Liver (tissue), 10 donors: ENCODE measurements around the gene FITM2. TPM values are rescaled to one million over a fixed set of nuclear protein-coding genes. Genes with fewer than 3 reads are reported as not detected.

Experiments used
- DNase-seq: peaks from one replicate; pipeline ENCODE4 v3.0.0-alpha.2; 2017; ENCODE audit warnings: low spot score
- H3K27ac ChIP-seq, 2 donors: one replicate each; pipeline ENCODE4 v1.7.0; 2013; ENCODE audit warnings: inconsistent platforms in 2 of 2, low read length in 2 of 2, control low read depth in 1 of 2, low read depth in 1 of 2, mild to moderate bottlenecking in 1 of 2
- H3K27me3 ChIP-seq, 4 donors: one replicate each; pipeline versions ENCODE4 v1.6.1 to v1.7.0; 2013; ENCODE audit warnings: low read length in 3 of 4, inconsistent platforms in 1 of 4, mild to moderate bottlenecking in 1 of 4, moderate library complexity in 1 of 4; ENCODE audit not compliant: control insufficient read depth in 4 of 4, insufficient read depth in 4 of 4
- H3K36me3 ChIP-seq, 4 donors: one replicate each; pipeline versions ENCODE4 v1.6.1 to v1.7.0; 2013; ENCODE audit warnings: low read length in 3 of 4, mild to moderate bottlenecking in 3 of 4, low read depth in 1 of 4, moderate library complexity in 1 of 4; ENCODE audit not compliant: control insufficient read depth in 4 of 4, insufficient read depth in 3 of 4
- H3K4me1 ChIP-seq, 4 donors: one replicate each; pipeline versions ENCODE4 v1.6.1 to v1.7.0; 2013; ENCODE audit warnings: low read length in 3 of 4, mild to moderate bottlenecking in 3 of 4, moderate library complexity in 1 of 4; ENCODE audit not compliant: control insufficient read depth in 4 of 4, insufficient read depth in 4 of 4
- H3K4me3 ChIP-seq, 3 donors: one replicate each; pipeline versions ENCODE4 v1.6.1 to v1.7.0; 2013; ENCODE audit warnings: low read length in 3 of 3, control low read depth in 1 of 3, low read depth in 1 of 3, mild to moderate bottlenecking in 1 of 3
- H3K9ac ChIP-seq, 2 donors: one replicate each; pipeline ENCODE4 v1.7.0; 2013; ENCODE audit warnings: low read length in 2 of 2, mild to moderate bottlenecking in 2 of 2, moderate library complexity in 2 of 2, control low read depth in 1 of 2, low read depth in 1 of 2
- H3K9me3 ChIP-seq, 4 donors: one replicate each; pipeline versions ENCODE4 v1.6.1 to v1.7.0; 2013; ENCODE audit warnings: low read length in 3 of 4; ENCODE audit not compliant: control insufficient read depth in 4 of 4
- CTCF ChIP-seq: fragments of 150-350 bp; IDR thresholded peaks from 2 replicates; pipeline ENCODE4 v1.5.1; 2017; ENCODE audit warnings: improper control_type of control experiment, low read depth, low read length; ENCODE audit not compliant: missing input control
- EGR1 ChIP-seq, 2 donors: IDR thresholded peaks; 2 replicates each; pipeline ENCODE4 v1.6.1; 2016 to 2018; ENCODE audit warnings: antibody characterized with exemption in 2 of 2, low read depth in 2 of 2
- FOXA1 ChIP-seq: IDR thresholded peaks from 2 replicates; pipeline ENCODE4 v1.6.1; 2016; ENCODE audit warnings: antibody characterized with exemption
- GABPA ChIP-seq, 2 donors: IDR thresholded peaks in 1 of 2; conservative IDR thresholded peaks in 1 of 2; 2 replicates each; pipeline ENCODE4 v1.6.1; 2016; ENCODE audit warnings: antibody characterized with exemption in 2 of 2, mild to moderate bottlenecking in 1 of 2, moderate library complexity in 1 of 2
- HNF4A ChIP-seq, 2 donors: conservative IDR thresholded peaks; 2 replicates each; pipeline ENCODE4 v1.6.1; 2016; ENCODE audit warnings: antibody characterized with exemption in 2 of 2, mild to moderate bottlenecking in 2 of 2
- HNF4G ChIP-seq: IDR thresholded peaks from 2 replicates; pipeline ENCODE4 v1.6.1; 2016; ENCODE audit warnings: antibody characterized with exemption
- MAX ChIP-seq: IDR thresholded peaks from 2 replicates; pipeline ENCODE4 v1.6.1; 2016; ENCODE audit warnings: antibody characterized with exemption
- SP1 ChIP-seq: IDR thresholded peaks from 2 replicates; pipeline ENCODE4 v1.6.1; 2018; ENCODE audit warnings: antibody characterized with exemption, mild to moderate bottlenecking
- YY1 ChIP-seq: IDR thresholded peaks from 2 replicates; pipeline ENCODE4 v1.6.1; 2016; ENCODE audit warnings: antibody characterized with exemption, mild to moderate bottlenecking
- ZBTB33 ChIP-seq: IDR thresholded peaks from 2 replicates; pipeline ENCODE4 v1.6.1; 2016; ENCODE audit warnings: antibody characterized with exemption
- WGBS: extraction: QIAGEN DNeasy Blood & Tissue Kit; methylation state at CpG from one replicate; pipeline ENCODE4 v1.1.7; 2013; 5-methylcytosine and 5-hydroxymethylcytosine counted together
- polyA plus RNA-seq, 2 donors: library from polyadenylated mRNA; stranded (reverse) in 1 of 2; unstranded in 1 of 2; fragments of 200-250 nt in 1 of 2; fragments of >200 nt in 1 of 2; fragmentation: Nextera tagmentation in 1 of 2; extraction: Ambion mirVana in 1 of 2; gene quantifications; one replicate each; pipeline versions ENCODE4 v1.2.1 to v1.2.3, GENCODE V29; 2013 to 2015
- small RNA-seq: library from RNA; depleted of rRNA; stranded (forward); fragments of <200 nt; gene quantifications from one replicate; pipeline ENCODE3, GENCODE V24; 2014
- total RNA-seq, 2 donors: library from RNA; depleted of rRNA; stranded (reverse); fragments of >200 nt; gene quantifications; one replicate each; pipeline ENCODE4 v1.2.3, GENCODE V29; 2014
- donor health status: healthy.
- donor health status: healthy.
- donor health status: healthy.
- donor health status: healthy.
- donor health status: healthy.

FITM2 gene
- total and polyA plus RNA-seq, 4 donors: 3.3 to 9.9 (median 3.9) TPM

- TF ChIP-seq ZBTB33 (no peak), CTCF (no peak), EGR1 (IDR thresholded peaks at IDR 0.05; ENCODE audit: low read depth in 2 of 2) (no peak), HNF4G (no peak), YY1 (no peak)
Measured at GRCh38 chr20:44254073-44254472, 56.9 kb downstream of the FITM2 start (continued).

GRCh38 chr20:44253528-44253927, 57.5 kb downstream of the FITM2 start:
- H3K36me3 ChIP-seq: no peaks in the 10 kb centered on the region

More at GRCh38 chr20:44253528-44253927, 57.5 kb downstream of the FITM2 start:
- Histone ChIP-seq H3K4me3 (no peak overlapping the region), H3K27ac (no peak overlapping the region), H3K4me1 (no peaks in the 10 kb centered on the region), H3K9me3 (no peaks in the 10 kb centered on the region), H3K9ac (no peak overlapping the region), H3K27me3 (peaks cover 0 to 1% (median 0%) of the 10 kb centered on the region in 4 donors)
- DNase-seq: no peak
- TF ChIP-seq MAX: no peak
- TF ChIP-seq GABPA (IDR thresholded peaks at IDR 0.05 in 1 of 2, conservative IDR thresholded peaks at IDR 0.05 in 1 of 2): no peak
- TF ChIP-seq ZBTB33: no peak
- no peak for TF ChIP-seq HNF4G
- TF ChIP-seq HNF4A (conservative IDR thresholded peaks at IDR 0.05): no peak
- TF ChIP-seq SP1: no peak
- no peak for TF ChIP-seq EGR1 (IDR thresholded peaks at IDR 0.05; ENCODE audit: low read depth in 2 of 2)
- TF ChIP-seq FOXA1: no peak
- 86% methylated on average over 3 of the region's 3 CpGs for WGBS

Small RNA genes within 50 kb of the gene (small RNA-seq; reads per million reads assigned to genes)
- gene RF00019: not detected

Other genes with a start within 250 kb of the FITM2 start
- gene JPH2, start 124.0 kb downstream of the FITM2 start, total RNA-seq: 1 to 10 TPM in 1 of 2 donors, under 1 TPM in 1; 0.09 to 1.3 TPM
- gene JPH2, start 124.0 kb downstream of the FITM2 start, polyA plus RNA-seq: under 1 TPM in 1 of 2 donors, not detected in 1; 0.17 TPM
- 10 to 100 TPM; 12.6 to 15.7 TPM for gene OSER1, start 100.4 kb downstream of the FITM2 start, total RNA-seq
- gene OSER1, start 100.4 kb downstream of the FITM2 start, polyA plus RNA-seq: 10 to 100 TPM; 13.6 to 20.2 TPM
- gene GDAP1L1, start 63.9 kb downstream of the FITM2 start, total RNA-seq: not detected
- gene GDAP1L1, start 63.9 kb downstream of the FITM2 start, polyA plus RNA-seq: not detected
- not detected for gene R3HDML, start 25.8 kb upstream of the FITM2 start, total RNA-seq
- not detected for gene R3HDML, start 25.8 kb upstream of the FITM2 start, polyA plus RNA-seq
- gene HNF4A, start 44.5 kb upstream of the FITM2 start, total RNA-seq: 100 to 1,000 TPM in 1 of 2 donors, 10 to 100 TPM in 1; 51.7 to 171 TPM
- 100 to 1,000 TPM in 1 of 2 donors, 10 to 100 TPM in 1; 52.3 to 120 TPM for gene HNF4A, start 44.5 kb upstream of the FITM2 start, polyA plus RNA-seq
- 10 to 100 TPM; 17.3 to 39.7 TPM for gene TTPAL, start 164.7 kb upstream of the FITM2 start, total RNA-seq
- gene TTPAL, start 164.7 kb upstream of the FITM2 start, polyA plus RNA-seq: 10 to 100 TPM; 11.6 to 17.9 TPM
- gene SERINC3, start 210.9 kb upstream of the FITM2 start, total RNA-seq: 10 to 100 TPM; 51.1 to 65.4 TPM
- gene SERINC3, start 210.9 kb upstream of the FITM2 start, polyA plus RNA-seq: 10 to 100 TPM; 51.5 to 70.0 TPM